ENCODE measurements around the gene CD22. TPM values are rescaled to one million over a fixed set of nuclear protein-coding genes. Genes with fewer than 3 reads are reported as not detected.

CD22 gene
- total and polyA plus RNA-seq, 2 experiments from 2014 or later = 0.51 TPM; not detected in 1

DNA sequence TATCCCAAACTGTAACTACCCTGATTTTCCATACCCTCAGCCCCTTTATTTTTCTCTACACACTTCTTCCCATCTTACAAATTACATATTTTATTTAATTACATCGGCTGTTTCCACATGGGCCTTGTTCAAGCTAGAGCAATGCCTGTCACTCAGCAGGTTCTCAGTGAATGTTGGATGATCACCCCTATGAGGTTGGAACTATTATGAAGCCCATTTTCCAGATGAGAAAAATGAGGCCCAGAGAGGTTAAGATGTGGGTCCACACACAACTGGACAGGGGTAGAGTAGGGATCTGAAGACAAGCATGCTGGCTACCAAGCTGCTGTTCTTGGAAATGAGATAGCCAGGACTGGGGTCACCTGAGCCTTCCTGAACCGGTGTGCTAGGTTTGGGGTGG, 27.0 kb upstream of the CD22 start:
- Histone ChIP-seq H3K27ac (no peak overlapping the region), H3K36me3 (no peaks in the 10 kb centered on the region), H3K27me3 (no peaks in the 10 kb centered on the region), H3K9me3 (ENCODE audit: low read depth) (no peaks in the 10 kb centered on the region), H3K4me1 (ENCODE audit: low read depth) (no peaks in the 10 kb centered on the region), H3K4me3 (no peak overlapping the region)
- no peak for DNase-seq (ENCODE audit: low read depth in 1 of 2, low spot score in 1 of 2)
- TF ChIP-seq, protein P1, sequence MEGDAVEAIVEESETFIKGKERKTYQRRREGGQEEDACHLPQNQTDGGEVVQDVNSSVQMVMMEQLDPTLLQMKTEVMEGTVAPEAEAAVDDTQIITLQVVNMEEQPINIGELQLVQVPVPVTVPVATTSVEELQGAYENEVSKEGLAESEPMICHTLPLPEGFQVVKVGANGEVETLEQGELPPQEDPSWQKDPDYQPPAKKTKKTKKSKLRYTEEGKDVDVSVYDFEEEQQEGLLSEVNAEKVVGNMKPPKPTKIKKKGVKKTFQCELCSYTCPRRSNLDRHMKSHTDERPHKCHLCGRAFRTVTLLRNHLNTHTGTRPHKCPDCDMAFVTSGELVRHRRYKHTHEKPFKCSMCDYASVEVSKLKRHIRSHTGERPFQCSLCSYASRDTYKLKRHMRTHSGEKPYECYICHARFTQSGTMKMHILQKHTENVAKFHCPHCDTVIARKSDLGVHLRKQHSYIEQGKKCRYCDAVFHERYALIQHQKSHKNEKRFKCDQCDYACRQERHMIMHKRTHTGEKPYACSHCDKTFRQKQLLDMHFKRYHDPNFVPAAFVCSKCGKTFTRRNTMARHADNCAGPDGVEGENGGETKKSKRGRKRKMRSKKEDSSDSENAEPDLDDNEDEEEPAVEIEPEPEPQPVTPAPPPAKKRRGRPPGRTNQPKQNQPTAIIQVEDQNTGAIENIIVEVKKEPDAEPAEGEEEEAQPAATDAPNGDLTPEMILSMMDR (IDR thresholded peaks at IDR 0.05; ENCODE audit: low read depth, low read length) = no peak

GRCh38 chr19:35302446-35302845, 26.5 kb upstream of the CD22 start:
- H3K27ac ChIP-seq = no peak overlapping the region

GRCh38 chr19:35303357-35303915, 25.6 kb upstream of the CD22 start:
- H3K9me3 ChIP-seq (ENCODE audit: low read depth) = no peaks in the 10 kb centered on the region
- no peak overlapping the region for H3K27ac ChIP-seq
- TF ChIP-seq, protein P1 (IDR thresholded peaks at IDR 0.05; ENCODE audit: low read depth, low read length) = no peak
- no peaks in the 10 kb centered on the region for H3K36me3 ChIP-seq
- no peak for DNase-seq (ENCODE audit: low read depth in 1 of 2, low spot score in 1 of 2)
- H3K27me3 ChIP-seq = no peaks in the 10 kb centered on the region
- no peak overlapping the region for H3K4me3 ChIP-seq
- no peaks in the 10 kb centered on the region for H3K4me1 ChIP-seq (ENCODE audit: low read depth)

More at GRCh38 chr19:35302446-35302845, 26.5 kb upstream of the CD22 start:
- Histone ChIP-seq H3K9me3 (ENCODE audit: low read depth) (no peaks in the 10 kb centered on the region), H3K36me3 (no peaks in the 10 kb centered on the region), H3K4me3 (no peak overlapping the region), H3K27me3 (no peaks in the 10 kb centered on the region), H3K4me1 (ENCODE audit: low read depth) (no peaks in the 10 kb centered on the region)
- TF ChIP-seq, protein P1 (IDR thresholded peaks at IDR 0.05; ENCODE audit: low read depth, low read length) = no peak
- no peak for DNase-seq (ENCODE audit: low read depth in 1 of 2, low spot score in 1 of 2)

DNA sequence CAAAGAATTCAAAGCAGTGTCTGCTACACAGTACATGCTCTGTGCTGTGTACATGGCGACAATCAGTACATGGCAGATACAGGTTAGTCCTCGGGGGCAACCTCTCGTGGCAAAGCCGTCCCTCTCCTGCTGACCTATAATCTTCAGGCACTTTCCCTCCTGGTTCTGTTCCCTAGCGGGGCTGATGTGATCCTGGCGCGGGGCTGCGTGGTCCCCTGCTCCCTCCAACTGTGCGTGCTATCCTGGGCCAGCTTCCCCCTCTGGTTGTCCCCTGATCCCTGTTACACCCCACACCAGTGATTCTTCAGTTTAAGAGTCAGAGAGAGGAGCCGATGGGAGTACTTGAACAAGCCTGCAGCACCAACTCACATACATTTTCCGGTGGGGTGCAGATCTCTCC, 25.0 kb upstream of the CD22 start:
- no peaks in the 10 kb centered on the region for H3K9me3 ChIP-seq (ENCODE audit: low read depth)
- H3K27me3 ChIP-seq = no peaks in the 10 kb centered on the region
- peaks cover 6% of the 10 kb centered on the region for H3K4me1 ChIP-seq (ENCODE audit: low read depth)
- H3K4me3 ChIP-seq = no peak overlapping the region
- no peak for DNase-seq (ENCODE audit: low read depth in 1 of 2, low spot score in 1 of 2)
- no peak overlapping the region for H3K27ac ChIP-seq
- no peaks in the 10 kb centered on the region for H3K36me3 ChIP-seq
- TF ChIP-seq, protein P1 (IDR thresholded peaks at IDR 0.05; ENCODE audit: low read depth, low read length) = no peak

DNA sequence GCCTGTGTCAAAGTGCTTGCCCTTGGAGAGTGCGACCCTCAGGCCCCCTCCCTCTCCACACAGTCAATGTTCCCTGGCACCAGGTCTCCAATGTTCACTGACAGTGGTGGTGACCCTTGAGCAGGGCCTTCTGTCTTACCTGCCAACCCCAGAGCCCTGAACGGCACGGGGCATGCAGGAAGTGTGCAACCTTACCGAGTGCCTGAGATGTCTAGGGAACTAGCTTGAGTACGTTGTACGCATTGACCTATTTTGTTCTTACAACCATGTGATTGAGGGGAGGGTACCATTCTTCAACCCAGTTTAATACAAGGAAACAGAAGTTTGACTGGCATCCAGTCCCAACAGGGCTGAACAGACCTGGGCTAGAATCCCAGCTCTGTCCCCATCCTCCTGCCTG, 23.8 kb upstream of the CD22 start:
- H3K27ac ChIP-seq = no peak overlapping the region
- H3K4me1 ChIP-seq (ENCODE audit: low read depth) = peaks cover 17% of the 10 kb centered on the region
- H3K27me3 ChIP-seq = no peaks in the 10 kb centered on the region
- H3K36me3 ChIP-seq = no peaks in the 10 kb centered on the region
- no peaks in the 10 kb centered on the region for H3K9me3 ChIP-seq (ENCODE audit: low read depth)
- TF ChIP-seq, protein P1 (IDR thresholded peaks at IDR 0.05; ENCODE audit: low read depth, low read length) = no peak
- no peak for DNase-seq (ENCODE audit: low read depth in 1 of 2, low spot score in 1 of 2)
- H3K4me3 ChIP-seq = no peak overlapping the region
